ENCODE data around the gene C10orf120. TPM values are rescaled to one million over a fixed set of nuclear protein-coding genes. Genes with fewer than 3 reads are reported as not detected.
A peak's percentile ranks its signal among the peaks of the same experiment; 100 is the strongest.

C10orf120 gene
- total and polyA plus RNA-seq, 2 donors (not counting 3 experiments of a cell fraction or from before 2014, with no cell fraction given), result not detected

- Histone ChIP-seq H3K9me3 (replicated peaks; ENCODE audit: control insufficient read depth, insufficient read depth, low read length) (no peaks in the 10 kb centered on the region), H4K20me1 (replicated peaks; ENCODE audit: control insufficient read depth, extremely low read depth, insufficient read depth, low read length) (no peaks in the 10 kb centered on the region), H3K79me2 (ENCODE audit: control insufficient read depth, insufficient read depth, low read length) (no peaks in the 10 kb centered on the region), H3K36me3 (ENCODE audit: control insufficient read depth in 2 of 2, extremely low read depth in 1 of 2, insufficient read depth in 2 of 2, low read length in 2 of 2) (no peaks in the 10 kb centered on the region), H3K9ac (replicated peaks; ENCODE audit: extremely low read depth, insufficient read depth, low read length) (no peak overlapping the region), H3K9me1 (replicated peaks; ENCODE audit: control insufficient read depth, extremely low read depth, insufficient read depth, low read length) (no peaks in the 10 kb centered on the region), H3K4me3 (replicated peaks in 1 of 3; ENCODE audit: insufficient read depth in 1 of 3, low read depth in 1 of 3, low read length in 3 of 3) (no peak overlapping the region), H3K27ac (ENCODE audit: insufficient read depth, low read depth, low read length) (no peak overlapping the region), H3K4me2 (ENCODE audit: insufficient read depth, low read length) (no peak overlapping the region), H3K4me1 (ENCODE audit: control insufficient read depth, extremely low read depth, insufficient read depth, low read length) (no peaks in the 10 kb centered on the region), H3K27me3 (ENCODE audit: control insufficient read depth in 2 of 2, insufficient read depth in 2 of 2, low read length in 2 of 2) (no peaks in the 10 kb centered on the region), H2AFZ (ENCODE audit: low read depth, low read length) (no peak overlapping the region)
- TF ChIP-seq JUN (IDR thresholded peaks at IDR 0.05; ENCODE audit: borderline replicate concordance, insufficient read depth, insufficient read length, low read depth) (no peak), GATA2 (IDR thresholded peaks at IDR 0.05; ENCODE audit: insufficient read depth, insufficient read length, low read depth, low read length) (no peak), EZH2 (IDR thresholded peaks at IDR 0.05; ENCODE audit: borderline replicate concordance, low read depth, low read length, severe bottlenecking) (no peak), POLR2AphosphoS5 (IDR thresholded peaks at IDR 0.05; ENCODE audit: insufficient read depth, low read depth, low read length) (no peak), POLR2A (IDR thresholded peaks at IDR 0.05; ENCODE audit: low read depth, low read length) (no peak), CTCF (IDR thresholded peaks at IDR 0.05; ENCODE audit: extremely low read depth in 1 of 2, insufficient read depth in 1 of 2, low read depth in 1 of 2, low read length in 2 of 2) (no peak), MAX (IDR thresholded peaks at IDR 0.05; ENCODE audit: insufficient read depth, insufficient read length) (no peak), MYC (IDR thresholded peaks at IDR 0.05; ENCODE audit: low read depth, low read length) (no peak), FOS (IDR thresholded peaks at IDR 0.05; ENCODE audit: borderline replicate concordance, insufficient read depth, low read length) (no peak)
- intact Hi-C loops (cut with micrococcal nuclease) (no loop called here), dilution Hi-C loops (cut with MboI; ENCODE audit: extremely low pct_ligation_motif_present, low sequenced_read_pairs) (no loop called here)
- no peak for FAIRE-seq
- ChIA-PET POLR2A (no interaction called here), CTCF (interaction anchor here (0.9 to 2.3 kb wide), 7 partner anchors 14 to 422 kb away, joined by 3 to 19 read pairs (median 3); no protein-coding TSS in a partner anchor)
- BruUV-seq (replicated peaks), result no TSS peak
- DNase-seq (ENCODE audit: low read depth, low spot score), result peak; percentile 4
Observed at GRCh38 chr10:122689146-122689820, 10.4 kb downstream of the C10orf120 start.
